Lower lobe of right lung (tissue), 2 donors: ENCODE results near the gene EFCAB13. TPM values are rescaled to one million over a fixed set of nuclear protein-coding genes. Genes with fewer than 3 reads are reported as not detected.

Experiments used
- ATAC-seq, 2 donors: fragments of 200-7000 bp; cut with Tn5 transposase; one replicate each; pipeline ENCODE4 v1.9.1; 2020 to 2022; ENCODE audit warnings: mild to moderate bottlenecking in 2 of 2, moderate library complexity in 2 of 2
- DNase-seq: peaks from one replicate; pipeline ENCODE4 v3.0.0-alpha.2; 2020
- H3K27ac ChIP-seq: fragments of 200-600 bp; one replicate; pipeline ENCODE4 v1.8.0; 2022
- H3K27me3 ChIP-seq: fragments of 200-600 bp; one replicate; pipeline ENCODE4 v1.8.0; 2022; ENCODE audit warnings: low read depth
- H3K36me3 ChIP-seq: fragments of 200-600 bp; one replicate; pipeline ENCODE4 v1.8.0; 2022; ENCODE audit warnings: mild to moderate bottlenecking
- H3K4me1 ChIP-seq: fragments of 200-600 bp; one replicate; pipeline ENCODE4 v1.8.0; 2022
- H3K4me3 ChIP-seq: fragments of 200-600 bp; one replicate; pipeline ENCODE4 v1.8.0; 2022; ENCODE audit warnings: mild to moderate bottlenecking
- H3K9me3 ChIP-seq: fragments of 200-600 bp; one replicate; pipeline ENCODE4 v1.8.0; 2022
- CTCF ChIP-seq: fragments of 200-600 bp; IDR thresholded peaks from one replicate; pipeline ENCODE4 v1.8.0; 2022; ENCODE audit warnings: antibody characterized with exemption, mild to moderate bottlenecking
- intact Hi-C: fragments of 100-400 bp; cut with DNase I; formaldehyde crosslinking; loops from one replicate; pipeline ENCODE4 v1.11.0; 2022
- total RNA-seq: library from RNA; stranded (reverse); fragmentation: NEBNext Ultra II Directional; extraction: Animal tissue kit (Norgen Biotek cat#: 25700); gene quantifications from one replicate; pipeline ENCODE4 v1.2.1, GENCODE V29; 2021
- donor health status: DM: no; HTN: yes; CAD: no; lungs with severe emphysema.

Gene EFCAB13
- total RNA-seq, 1 donor from 2014 or later, result 13.0 TPM

DNA sequence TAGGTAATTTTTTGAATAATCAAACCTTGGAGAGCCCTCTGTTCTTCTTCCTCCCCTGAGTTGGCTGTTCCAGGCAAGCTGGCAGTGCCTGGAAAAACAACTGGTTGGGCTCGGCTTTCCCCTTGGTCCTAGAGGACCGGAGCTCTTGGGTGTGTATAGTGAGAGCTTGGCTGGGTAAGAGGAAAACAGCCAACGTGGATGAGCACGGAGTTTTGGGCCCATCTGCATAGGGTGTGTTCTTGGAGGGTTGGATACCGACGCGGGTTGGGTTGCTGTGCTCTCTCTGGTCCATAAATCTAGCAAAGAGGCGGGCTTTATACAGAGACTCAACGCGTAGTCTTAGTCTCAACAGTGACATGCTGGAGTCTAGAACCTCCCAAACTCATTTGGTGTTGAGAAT lies 46.9 kb upstream of the EFCAB13 start:
- TF ChIP-seq CTCF, result no peak
- ATAC-seq (peak; percentile 36 to 44), DNase-seq (no peak)
- Histone ChIP-seq H3K27ac (peak overlapping the region; percentile 58), H3K9me3 (no peaks in the 10 kb centered on the region), H3K4me1 (peaks cover 61% of the 10 kb centered on the region), H3K27me3 (no peaks in the 10 kb centered on the region), H3K36me3 (no peaks in the 10 kb centered on the region), H3K4me3 (no peak overlapping the region)
- intact Hi-C loops, result no loop called here

DNA sequence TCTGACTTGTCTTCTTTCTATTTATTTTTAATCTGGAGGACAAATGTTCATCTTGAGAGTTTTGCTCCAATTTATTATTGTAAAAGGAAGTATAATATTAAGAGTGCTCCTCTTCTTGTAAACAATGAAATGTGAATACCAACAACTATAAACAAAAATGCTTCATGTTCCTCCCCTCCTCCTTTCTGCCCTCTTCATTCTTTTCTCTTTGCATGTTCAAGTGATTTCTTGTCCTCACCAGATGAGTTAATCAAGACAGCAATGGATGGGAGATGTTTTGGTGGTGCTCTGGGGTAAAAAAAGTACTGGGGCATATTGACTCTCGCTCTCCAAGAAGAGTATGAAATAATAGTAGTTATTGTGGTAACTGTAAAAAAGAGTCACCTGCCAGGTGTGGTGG lies 45.8 kb upstream of the EFCAB13 start:
- Histone ChIP-seq H3K27me3 (no peaks in the 10 kb centered on the region), H3K4me3 (no peak overlapping the region), H3K27ac (peak overlapping the region; percentile 73), H3K4me1 (peaks cover 61% of the 10 kb centered on the region), H3K9me3 (no peaks in the 10 kb centered on the region), H3K36me3 (no peaks in the 10 kb centered on the region)
- DNase-seq (no peak), ATAC-seq (no peak)
- TF ChIP-seq CTCF, result no peak
- intact Hi-C loops, result no loop called here

GRCh38 chr17:47278561-47278960 lies 45.2 kb upstream of the EFCAB13 start:
- Histone ChIP-seq H3K9me3 (no peaks in the 10 kb centered on the region), H3K27me3 (no peaks in the 10 kb centered on the region), H3K27ac (peak overlapping the region; percentile 73), H3K4me3 (no peak overlapping the region), H3K4me1 (peaks cover 61% of the 10 kb centered on the region), H3K36me3 (no peaks in the 10 kb centered on the region)
- intact Hi-C loops, result no loop called here
- DNase-seq (no peak), ATAC-seq (no peak)
- no peak for TF ChIP-seq CTCF

DNA sequence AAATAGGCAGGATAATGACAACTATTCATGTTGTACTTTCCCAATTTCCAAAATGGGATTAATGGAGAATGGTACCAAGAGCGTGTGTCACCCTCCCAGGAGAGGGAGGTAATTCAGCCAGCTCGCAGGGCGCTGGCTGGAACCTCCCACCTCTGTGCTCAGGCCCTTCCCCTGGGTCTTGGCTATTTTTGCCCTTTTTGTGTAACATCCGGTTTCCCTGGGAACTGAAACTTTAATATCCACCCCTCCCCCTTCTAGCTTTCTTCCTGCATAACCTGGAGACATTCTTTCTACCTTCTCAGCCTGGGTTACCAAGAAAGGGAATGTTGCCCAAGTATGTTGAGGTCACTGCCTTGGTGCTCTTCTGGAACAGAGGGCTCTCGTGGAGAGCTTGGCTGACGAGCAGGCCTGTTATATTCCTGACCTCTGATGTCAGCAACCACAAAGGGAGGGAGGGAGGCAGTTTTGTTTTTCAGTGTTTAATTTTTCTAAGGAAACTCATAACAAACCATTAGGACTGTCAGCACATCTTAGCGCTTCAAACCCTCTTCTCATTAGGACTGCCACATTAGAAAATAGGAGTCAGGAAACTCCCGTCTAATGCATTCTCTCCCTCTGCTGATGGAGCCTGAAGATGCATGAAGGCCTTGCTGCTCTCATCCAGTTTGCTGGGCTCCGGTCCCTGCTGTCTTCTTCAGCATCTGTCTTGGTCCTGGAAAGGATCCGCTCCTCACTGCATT lies 44.5 kb upstream of the EFCAB13 start:
- Histone ChIP-seq H3K36me3 (no peaks in the 10 kb centered on the region), H3K27me3 (no peaks in the 10 kb centered on the region), H3K27ac (peak overlapping the region; percentile 73), H3K4me3 (no peak overlapping the region), H3K4me1 (peaks cover 61% of the 10 kb centered on the region), H3K9me3 (no peaks in the 10 kb centered on the region)
- intact Hi-C loops, result no loop called here
- peak; percentile 89 to 94 for ATAC-seq
- DNase-seq, result peak; percentile 70
- no peak for TF ChIP-seq CTCF

DNA sequence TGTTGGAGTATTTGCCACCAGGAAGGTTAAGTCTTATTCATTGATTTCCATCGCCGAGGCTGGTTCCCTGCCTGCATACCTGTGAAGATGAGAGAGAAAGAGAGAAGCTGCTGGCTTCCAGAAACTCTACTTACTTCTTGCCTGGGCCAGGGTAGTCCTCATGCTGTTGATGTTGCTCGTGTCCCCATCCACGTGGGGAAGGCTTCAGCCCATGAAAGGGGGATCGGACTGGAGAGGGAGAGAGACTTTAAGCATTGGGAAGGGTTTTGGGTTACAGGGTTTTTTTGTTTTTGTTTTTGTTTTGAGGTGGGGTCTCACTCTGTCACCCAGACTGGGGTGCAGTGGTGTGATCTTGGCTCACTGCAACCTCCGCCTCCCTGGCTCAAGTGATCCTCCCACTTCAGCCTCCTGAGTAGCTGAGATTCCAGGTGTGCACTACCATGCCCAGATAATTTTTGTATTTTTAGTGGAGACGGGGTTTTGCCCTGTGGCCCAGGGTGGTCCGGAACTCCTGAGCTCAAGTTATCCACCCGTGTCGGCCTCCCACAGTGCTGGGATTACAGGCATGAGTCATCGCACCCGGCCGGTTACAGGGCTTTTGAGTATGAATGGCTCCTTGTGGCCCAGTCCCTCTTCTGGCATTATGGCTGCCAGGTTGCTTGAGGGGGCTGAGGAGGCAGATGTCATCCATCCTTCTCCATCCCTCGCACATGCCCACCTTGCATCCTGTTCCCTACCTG lies 43.5 kb upstream of the EFCAB13 start:
- H3K4me3 ChIP-seq, result no peak overlapping the region
- no peaks in the 10 kb centered on the region for H3K36me3 ChIP-seq
- no peaks in the 10 kb centered on the region for H3K27me3 ChIP-seq
- intact Hi-C loops, result no loop called here
- no peak for TF ChIP-seq CTCF
- no peak for ATAC-seq
- H3K9me3 ChIP-seq, result no peaks in the 10 kb centered on the region
- no peak for DNase-seq
- H3K27ac ChIP-seq, result peak overlapping the region; percentile 73
- H3K4me1 ChIP-seq, result peaks cover 55% of the 10 kb centered on the region
